ENCODE measurements around the gene ITM2A.

Gene ITM2A

DNA sequence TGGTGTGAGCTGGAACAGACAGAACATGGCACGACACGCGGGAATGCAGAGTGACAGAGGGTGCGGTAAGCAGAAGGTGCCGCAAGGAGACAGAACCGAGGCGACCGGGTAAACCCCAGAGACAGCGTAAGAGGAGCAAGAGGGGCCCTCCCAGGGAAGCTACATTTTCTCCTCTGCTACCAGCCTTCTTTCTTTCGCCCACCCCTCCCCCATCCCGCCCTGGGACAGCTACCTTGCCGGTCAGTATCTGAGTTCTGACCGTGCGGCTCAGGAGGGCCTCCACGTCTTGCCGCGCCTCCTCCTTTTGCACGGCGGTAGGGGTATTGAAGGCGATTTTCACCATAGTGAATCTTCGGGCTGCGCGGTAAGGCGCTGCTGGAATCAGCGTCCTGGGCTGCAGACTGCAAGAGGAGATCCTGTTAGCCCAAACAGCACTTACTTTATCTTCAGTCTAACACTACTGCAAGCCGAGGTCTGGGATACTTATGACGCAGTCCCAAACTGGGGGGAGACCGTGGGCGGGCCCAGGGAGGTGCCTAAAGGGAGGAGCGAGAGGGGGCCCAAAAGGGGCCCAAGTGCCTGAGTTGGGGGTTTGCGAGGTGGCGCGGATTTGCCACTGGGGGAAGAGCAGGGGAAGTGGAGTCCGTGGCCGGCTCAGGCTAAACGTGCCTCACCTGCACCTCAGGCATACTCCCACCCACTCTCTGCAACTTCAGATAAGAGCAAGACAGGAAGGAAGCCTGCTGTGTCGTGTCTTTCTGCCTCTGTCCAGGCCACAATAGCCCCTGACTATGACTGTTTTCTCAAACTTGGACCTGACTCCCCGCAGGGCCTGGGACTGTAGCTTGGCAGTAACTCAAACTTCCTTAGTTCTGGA is at the start of gene ITM2A:
ITM2A (minus strand) TSS at position 462 of the 877 bp plus-strand sequence; CDS start at position 343, 119 bp downstream.
- DNase-seq: peak; percentile 75

- DNase-seq: no peak
These were observed 47.9 kb upstream of the ITM2A start for GRCh38 chrX:79415056-79415455.

DNA sequence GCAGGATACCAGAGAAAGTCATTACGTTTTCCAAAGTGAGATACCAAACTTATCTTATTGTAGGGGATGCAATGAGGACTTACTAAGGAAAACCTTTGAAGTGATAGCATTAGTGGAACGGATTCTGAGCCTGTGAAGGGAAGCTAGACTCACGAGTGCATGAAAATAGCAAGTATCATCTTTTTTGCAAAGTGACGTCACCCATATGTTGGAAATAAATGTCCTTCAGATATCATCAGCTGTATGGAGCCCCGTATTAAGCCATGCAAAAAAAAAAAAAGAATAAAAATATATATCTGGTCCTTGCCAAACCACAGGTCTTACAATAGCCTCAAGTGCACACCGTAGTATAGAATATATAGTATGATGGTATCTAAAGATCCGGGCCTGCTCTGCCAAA is 46.8 kb upstream of the ITM2A start:
- no peak for DNase-seq

- no peak for DNase-seq
These were observed 45.8 kb upstream of the ITM2A start for GRCh38 chrX:79412972-79413371.

DNA sequence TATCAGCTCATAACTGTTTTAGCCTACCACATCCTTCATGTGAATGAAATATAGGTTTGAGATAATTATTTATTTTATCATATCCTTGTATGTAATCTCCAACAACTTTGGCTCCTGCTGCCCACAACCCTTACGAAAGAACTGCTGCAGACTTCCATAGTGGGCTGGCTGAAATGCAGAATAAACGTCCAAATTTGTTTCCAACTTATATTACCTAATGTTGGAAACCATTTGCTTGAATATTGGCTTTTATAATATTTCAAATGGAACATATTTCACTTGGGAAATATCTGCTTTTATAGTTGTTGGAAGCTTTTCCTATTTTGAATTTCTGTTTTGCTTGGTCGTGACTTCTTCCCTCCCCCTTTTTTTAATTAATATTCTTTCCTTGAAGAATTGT is 45.0 kb upstream of the ITM2A start:
- DNase-seq: no peak

- DNase-seq: no peak
These were observed 42.5 kb upstream of the ITM2A start for GRCh38 chrX:79409657-79410056.

- DNase-seq: no peak
These were observed 41.6 kb upstream of the ITM2A start for GRCh38 chrX:79408623-79409322.

DNA sequence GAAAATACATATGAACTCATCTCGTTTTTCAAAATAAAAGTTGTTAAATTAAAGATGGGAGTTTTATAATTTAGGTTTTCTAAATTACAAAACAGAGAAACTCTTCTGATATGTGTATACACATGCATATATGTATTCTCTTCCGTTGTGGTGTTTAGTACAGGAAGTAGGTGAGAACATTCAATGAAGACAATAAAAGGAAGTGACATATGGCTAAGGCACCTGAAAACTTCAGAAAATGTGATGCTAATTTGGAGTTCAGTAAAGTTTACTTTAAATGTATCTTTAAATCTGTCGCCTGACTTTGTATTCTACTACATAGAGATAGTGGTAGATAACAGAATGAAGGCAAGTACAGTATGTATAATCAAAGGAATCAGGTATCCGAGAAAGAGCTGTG is 33.5 kb upstream of the ITM2A start:
- DNase-seq: no peak

GRCh38 chrX:79375340-79375739 is 8.2 kb upstream of the ITM2A start:
- DNase-seq: no peak

- DNase-seq: no peak
These were observed 4.5 kb upstream of the ITM2A start for GRCh38 chrX:79371640-79372039.

GRCh38 chrX:79371101-79371500 is 4.0 kb upstream of the ITM2A start:
- DNase-seq: no peak

DNA sequence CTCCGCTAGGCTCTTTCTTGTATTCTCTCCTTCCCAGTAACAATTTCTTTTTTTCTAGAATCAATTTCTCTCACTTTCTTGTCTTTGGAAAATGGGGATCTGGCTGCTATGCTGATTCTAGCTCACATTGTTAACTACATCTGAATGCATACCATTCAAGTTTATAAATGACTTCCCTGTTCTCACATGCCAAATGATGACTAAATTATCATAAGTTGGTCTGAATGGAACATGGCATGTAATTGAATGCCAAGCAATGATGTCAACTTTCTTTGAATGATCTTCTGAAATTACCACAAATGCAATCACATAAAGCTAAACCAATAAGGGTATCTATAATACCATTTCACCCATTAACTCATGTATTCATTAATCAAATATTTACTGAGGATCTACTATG is 2.7 kb upstream of the ITM2A start:
- DNase-seq: no peak

- no peak for DNase-seq
These were observed 1.3 kb upstream of the ITM2A start for GRCh38 chrX:79368441-79368840.

DNA sequence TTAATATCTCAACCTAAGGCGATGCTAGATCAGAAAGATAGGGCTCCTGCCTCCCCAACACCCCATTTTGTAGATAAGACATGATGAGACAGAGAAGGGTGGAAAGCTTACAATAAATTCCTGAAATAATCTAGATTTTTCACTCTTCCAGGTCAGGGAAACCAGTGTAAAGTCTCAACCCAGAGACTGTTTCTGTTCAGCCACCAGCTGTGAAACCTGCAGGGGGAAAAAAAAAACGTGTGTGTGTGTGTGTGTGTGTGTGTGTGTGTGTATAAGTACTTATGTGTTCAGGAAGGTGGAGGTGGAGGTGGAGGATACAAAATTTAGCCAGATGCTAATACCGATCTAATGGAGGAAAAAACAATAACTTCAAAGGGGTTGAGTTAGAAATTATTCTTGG is 773 bp upstream of the ITM2A start:
- DNase-seq: no peak

DNA sequence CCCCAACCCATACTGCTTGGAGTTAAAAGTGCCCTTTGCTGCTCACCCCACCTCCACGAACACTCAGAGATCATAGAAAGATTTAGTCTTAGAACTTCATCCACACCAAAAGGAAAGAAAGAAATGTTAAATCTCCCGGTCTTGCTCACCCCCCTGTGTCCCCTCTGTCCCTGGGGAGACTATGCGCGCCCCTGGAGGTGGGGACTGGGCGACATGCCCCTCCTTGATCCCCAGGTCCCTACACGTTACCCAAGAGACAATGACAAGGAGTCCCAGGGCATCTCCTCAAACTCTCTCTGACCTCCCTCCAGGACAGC is 620 bp downstream of the ITM2A start:
- no peak for DNase-seq

- DNase-seq: no peak
These were observed 1.5 kb downstream of the ITM2A start for GRCh38 chrX:79365591-79365990.

- DNase-seq: no peak
These were observed 2.8 kb downstream of the ITM2A start for GRCh38 chrX:79364306-79364705.

DNA sequence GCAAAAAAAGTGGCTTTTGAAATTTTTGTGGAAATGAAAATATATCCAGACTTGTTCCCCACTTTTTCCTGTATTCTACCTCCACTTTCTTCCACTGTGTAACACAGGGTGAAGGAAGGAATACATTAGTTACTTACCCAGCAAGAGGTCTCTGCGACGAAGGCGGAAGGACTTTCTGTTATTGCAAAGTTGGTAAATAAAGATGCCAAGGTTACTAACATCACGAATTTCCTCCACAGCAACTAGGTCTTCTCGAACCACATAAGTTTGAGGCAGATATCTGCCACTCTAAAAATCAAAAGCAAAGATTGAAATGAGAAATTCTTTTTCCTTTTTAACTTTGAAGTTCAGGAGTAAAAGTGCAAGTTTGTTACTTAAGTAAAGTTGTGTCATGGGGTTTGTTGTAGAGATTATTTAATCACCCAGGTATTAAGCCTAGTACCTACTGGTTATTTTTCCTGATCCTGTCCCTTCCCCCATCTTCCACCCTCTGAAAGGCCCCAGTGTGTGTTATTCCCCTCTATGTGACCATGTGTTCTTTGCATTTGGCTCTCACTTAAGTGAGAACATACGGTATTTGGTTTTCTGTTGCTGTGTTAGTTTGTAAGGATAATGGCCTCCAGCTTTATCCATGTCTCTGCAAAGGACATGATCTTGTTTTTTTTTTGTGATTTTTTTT is 5.8 kb downstream of the ITM2A start:
- no peak for DNase-seq

DNA sequence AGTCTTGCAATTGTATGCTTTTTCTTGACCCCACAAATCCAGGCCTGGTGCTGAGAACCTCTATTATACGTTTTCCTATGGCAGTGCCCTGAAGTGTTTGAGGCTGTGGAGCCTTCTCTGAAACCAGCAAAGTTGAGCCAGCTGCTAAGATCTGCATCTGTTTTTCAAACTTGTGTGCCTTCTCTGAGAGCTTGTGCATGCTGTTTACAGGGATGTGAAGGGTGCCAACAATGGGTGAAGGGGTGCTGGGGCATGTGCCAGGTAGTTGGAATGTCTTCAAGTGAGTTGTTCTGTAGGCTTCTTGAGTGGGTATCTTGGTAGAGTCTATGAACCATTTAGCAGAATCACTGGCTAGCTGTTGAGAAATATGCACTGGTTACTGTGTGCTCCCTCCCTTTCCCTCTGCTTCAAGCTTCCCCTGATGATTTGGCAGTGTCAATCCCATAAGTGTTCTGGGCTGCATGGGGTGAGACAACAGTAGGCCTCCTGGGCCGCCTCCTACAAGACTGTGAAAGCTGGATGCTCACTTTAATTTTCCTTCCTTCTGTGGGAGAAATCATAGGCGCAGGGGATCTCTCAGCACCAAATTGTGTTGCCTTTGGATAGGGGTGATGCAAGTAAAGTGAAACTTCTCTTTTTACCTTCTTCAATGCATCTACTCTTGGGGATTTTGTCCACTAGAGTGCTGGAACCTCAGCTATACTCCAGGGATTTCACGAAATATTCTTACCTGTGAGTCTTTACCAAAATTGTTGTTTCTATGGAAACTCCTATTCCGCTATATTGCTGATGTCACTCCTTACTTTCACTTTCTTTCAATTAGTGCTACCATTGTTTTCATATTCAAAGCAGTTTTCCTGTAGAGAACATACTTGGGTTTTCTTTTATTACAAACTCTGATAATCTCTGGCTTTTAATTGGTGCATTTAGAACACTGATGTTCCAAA is 30.0 kb downstream of the ITM2A start:
- DNase-seq: no peak

GRCh38 chrX:79330022-79330421 is 37.1 kb downstream of the ITM2A start:
- no peak for DNase-seq

- DNase-seq: no peak
These were observed 41.7 kb downstream of the ITM2A start for GRCh38 chrX:79325263-79325958.
